Measurements from ENCODE around the gene WWTR1. TPM values are rescaled to one million over a fixed set of nuclear protein-coding genes. Genes with fewer than 3 reads are reported as not detected.

The WWTR1 gene
- total and polyA plus RNA-seq, 2 of the 8 experiments (the other 6 are each of a cell fraction or from before 2014, with no cell fraction given): 15.7 to 18.6 TPM

DNA sequence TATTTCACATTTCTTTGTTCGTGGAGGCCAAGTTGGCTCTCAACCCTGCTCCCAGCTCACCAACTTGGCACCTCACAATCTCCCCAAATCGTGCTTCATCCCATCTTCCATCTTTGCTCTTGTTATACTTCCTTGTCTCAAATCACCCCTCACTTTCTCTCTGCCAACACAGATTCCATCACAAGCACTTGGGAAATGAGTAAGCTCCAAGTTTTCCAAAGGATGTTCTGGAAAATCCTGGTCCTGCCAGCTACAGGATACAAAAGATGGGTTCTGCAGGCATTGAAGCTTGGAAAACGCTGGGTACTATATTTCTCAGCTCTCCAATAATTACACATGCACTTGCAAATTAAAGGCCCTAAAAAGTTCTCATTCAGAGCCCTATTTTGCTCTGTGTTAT, 187.4 kb downstream of the WWTR1 start:
- WGBS, 2 experiments (ENCODE audit: extremely low coverage in 1 of 2, insufficient coverage in 1 of 2, insufficient read length in 1 of 2, insufficient replicate concordance in 2 of 2, low coverage in 1 of 2, low lambda C conversion rate in 2 of 2, missing lambda C conversion rate in 1 of 2): 89% methylated on average over 3 of the region's 3 CpGs; no CpG with 5 or more reads in 1 of the 2 experiments
- no peaks in the 10 kb centered on the region for H3K36me3 ChIP-seq (ENCODE audit: control insufficient read depth in 2 of 4, insufficient read depth in 4 of 4, low read length in 3 of 4)
- H2BK20ac ChIP-seq (ENCODE audit: low read length): no peak overlapping the region
- no peak overlapping the region for H4K8ac ChIP-seq (ENCODE audit: extremely low read depth, insufficient read depth, low read length)
- H3K4me1 ChIP-seq (replicated peaks in 1 of 4; ENCODE audit: control insufficient read depth in 3 of 4, insufficient read depth in 4 of 4, low read length in 3 of 4): peaks cover 0 to 4% (median 0%) of the 10 kb centered on the region in 4 experiments; a peak in 4 of 7 replicates
- no peak overlapping the region for H2AK5ac ChIP-seq (ENCODE audit: low read depth, low read length)
- no peaks in the 10 kb centered on the region for H3K79me1 ChIP-seq (ENCODE audit: low read depth, low read length)
- H3K14ac ChIP-seq (ENCODE audit: insufficient read length): no peak overlapping the region
- no peaks in the 10 kb centered on the region for H3K79me2 ChIP-seq (ENCODE audit: control insufficient read depth in 1 of 2, insufficient read depth in 2 of 2, low read length in 2 of 2)
- POLR2A ChIA-PET (ENCODE audit: partially characterized antibody): no interaction called here
- no peak overlapping the region for H2BK120ac ChIP-seq (replicated peaks; ENCODE audit: low read depth, low read length)
- no peak overlapping the region for H3K18ac ChIP-seq (ENCODE audit: extremely low read depth, low read length)
- H4K5ac ChIP-seq (ENCODE audit: insufficient read length, low read depth, low read length): no peak overlapping the region
- H3K4me2 ChIP-seq (ENCODE audit: insufficient read depth in 1 of 2, low read depth in 2 of 2, low read length in 2 of 2): no peak overlapping the region
- no peaks in the 10 kb centered on the region for H3K9me3 ChIP-seq (ENCODE audit: insufficient read depth in 2 of 2, low read depth in 1 of 2, low read length in 1 of 2)
- H3K27me3 ChIP-seq (replicated peaks in 1 of 4; ENCODE audit: control insufficient read depth in 3 of 4, extremely low read depth in 1 of 4, insufficient read depth in 3 of 4, low read length in 3 of 4): no peaks in the 10 kb centered on the region
- no peaks in the 10 kb centered on the region for H3K23me2 ChIP-seq (ENCODE audit: low read depth, low read length)
- no peak overlapping the region for H4K91ac ChIP-seq (replicated peaks; ENCODE audit: insufficient read length, low read length)
- H2BK15ac ChIP-seq (ENCODE audit: low read length): no peak overlapping the region
- H2BK12ac ChIP-seq (ENCODE audit: low read depth, low read length): no peak overlapping the region
- no peak overlapping the region for H3K9ac ChIP-seq (replicated peaks in 1 of 4; ENCODE audit: extremely low read depth in 1 of 4, low read depth in 3 of 4, low read length in 3 of 4)
- H3K4ac ChIP-seq (replicated peaks; ENCODE audit: insufficient read length, low read depth, low read length): no peak overlapping the region
- H2BK5ac ChIP-seq (ENCODE audit: low read depth, low read length): no peak overlapping the region
- H3K56ac ChIP-seq (replicated peaks; ENCODE audit: insufficient read length, low read depth, low read length): no peak overlapping the region
- CTCF ChIA-PET (ENCODE audit: partially characterized antibody): interaction anchor here (0.6 to 4.3 kb wide), 10 partner anchors 9 to 336 kb away, joined by 3 to 30 read pairs (median 5); no protein-coding TSS in a partner anchor
- H2AFZ ChIP-seq (ENCODE audit: low read length): no peak overlapping the region
- no peak overlapping the region for H3K4me3 ChIP-seq (ENCODE audit: extremely low read depth in 1 of 4, insufficient read depth in 2 of 4, low read depth in 3 of 4, low read length in 4 of 4)
- DNase-seq (ENCODE audit: low read depth in 1 of 2, low spot score in 2 of 2) (no peak), FAIRE-seq (no peak)
- no peak overlapping the region for H3K23ac ChIP-seq (ENCODE audit: insufficient read length)
- no peaks in the 10 kb centered on the region for H4K20me1 ChIP-seq (replicated peaks in 1 of 2; ENCODE audit: control insufficient read depth in 1 of 2, insufficient read depth in 2 of 2, low read length in 2 of 2)
- H3K27ac ChIP-seq (ENCODE audit: low read depth, low read length): no peak overlapping the region
- no peak for TF ChIP-seq EGR1 (IDR thresholded peaks at IDR 0.05; ENCODE audit: borderline replicate concordance, low read depth, low read length)
- TF ChIP-seq HDAC2 (IDR thresholded peaks at IDR 0.05; ENCODE audit: borderline replicate concordance in 1 of 2, low read depth in 2 of 2, low read length in 2 of 2): no peak
- no peak for TF ChIP-seq BCL11A (IDR thresholded peaks at IDR 0.05; ENCODE audit: low read depth in 2 of 2, low read length in 2 of 2)
- no peak for TF ChIP-seq TAF7 (optimal IDR thresholded peaks at IDR 0.05; ENCODE audit: borderline replicate concordance, low read depth, low read length)
- no peak for TF ChIP-seq POU5F1 (IDR thresholded peaks at IDR 0.05; ENCODE audit: low read depth, low read length)
- TF ChIP-seq CTBP2 (IDR thresholded peaks at IDR 0.05; ENCODE audit: borderline replicate concordance, insufficient read depth, insufficient read length, low read length): no peak
- no peak for TF ChIP-seq MAFK (IDR thresholded peaks at IDR 0.05; ENCODE audit: low read depth, low read length)
- no peak for TF ChIP-seq CHD2 (IDR thresholded peaks at IDR 0.05; ENCODE audit: low read length)
- no peak for TF ChIP-seq SIN3A (conservative IDR thresholded peaks at IDR 0.05 in 1 of 2, IDR thresholded peaks at IDR 0.05 in 1 of 2; ENCODE audit: low read depth in 1 of 2, low read length in 2 of 2)
- TF ChIP-seq SUZ12 (IDR thresholded peaks at IDR 0.05; ENCODE audit: low read length): no peak
- TF ChIP-seq GABPA (IDR thresholded peaks at IDR 0.05; ENCODE audit: borderline replicate concordance, insufficient read depth, low read length): no peak
- TF ChIP-seq HDAC6 (IDR thresholded peaks at IDR 0.05; ENCODE audit: low read depth, low read length): no peak
- TF ChIP-seq JUND (IDR thresholded peaks at IDR 0.05; ENCODE audit: low read length): no peak
- TF ChIP-seq SP1 (IDR thresholded peaks at IDR 0.05; ENCODE audit: low read depth, low read length): no peak
- no peak for TF ChIP-seq SIX5 (IDR thresholded peaks at IDR 0.05; ENCODE audit: low read depth, low read length)
